Heart right ventricle (tissue), 16 donors: Measurements from ENCODE around the gene TMEM92. TPM values are rescaled to one million over a fixed set of nuclear protein-coding genes. Genes with fewer than 3 reads are reported as not detected.

ENCODE experiments used
- ATAC-seq, 8 donors: fragments of 200-7000 bp; cut with Tn5 transposase; one replicate each; pipeline ENCODE4 v1.9.1; 2020; ENCODE audit warnings: mild to moderate bottlenecking in 8 of 8, moderate library complexity in 8 of 8, moderate number of reproducible peaks in 1 of 8
- DNase-seq, 2 donors: peaks; one replicate each; pipeline ENCODE4 v3.0.0-alpha.2; 2020
- H3K27ac ChIP-seq, 10 donors: fragments of 200-600 bp; sonication (generic) in 2 of 10; one replicate each; pipeline versions ENCODE4 v1.5.0 to v1.8.0; 2020 to 2022; ENCODE audit warnings: mild to moderate bottlenecking in 3 of 10
- H3K27me3 ChIP-seq, 7 donors: fragments of 200-600 bp; one replicate each; pipeline ENCODE4 v1.8.0; 2021 to 2022; ENCODE audit warnings: mild to moderate bottlenecking in 2 of 7
- H3K36me3 ChIP-seq, 9 donors: fragments of 200-600 bp; sonication (generic) in 1 of 9; one replicate each; pipeline versions ENCODE4 v1.5.0 to v1.8.0; 2020 to 2022; ENCODE audit warnings: mild to moderate bottlenecking in 2 of 9
- H3K4me1 ChIP-seq, 9 donors: fragments of 200-600 bp; sonication (generic) in 1 of 9; one replicate each; pipeline versions ENCODE4 v1.5.0 to v1.8.0; 2020 to 2022; ENCODE audit warnings: mild to moderate bottlenecking in 4 of 9
- H3K4me3 ChIP-seq, 10 donors: fragments of 200-600 bp; sonication (generic) in 2 of 10; one replicate each; pipeline versions ENCODE4 v1.5.0 to v1.8.0; 2020 to 2022; ENCODE audit warnings: mild to moderate bottlenecking in 7 of 10, moderate library complexity in 2 of 10
- H3K9me3 ChIP-seq, 11 donors: fragments of 200-600 bp in 10 of 11; sonication (generic) in 2 of 11; one replicate each; pipeline versions ENCODE4 v1.5.0 to v1.8.0; 2013 to 2022; ENCODE audit warnings: mild to moderate bottlenecking in 2 of 11, control low read depth in 1 of 11, moderate library complexity in 1 of 11
- WGBS, 2 donors: extraction: QIAGEN DNeasy Blood & Tissue Kit; methylation state at CpG; one replicate each; pipeline ENCODE4 v1.1.7; 2013; ENCODE audit warnings: inconsistent platforms in 1 of 2; 5-methylcytosine and 5-hydroxymethylcytosine counted together
- intact Hi-C, 10 donors: fragments of 100-400 bp; cut with DNase I; formaldehyde crosslinking; loops; one replicate each; pipeline versions ENCODE4 v1.11.1 to v1.14.2; 2022
- polyA plus RNA-seq, 2 donors: library from polyadenylated mRNA; stranded (reverse); fragments of 200-250 nt; gene quantifications; one replicate each; pipeline ENCODE4 v1.2.3, GENCODE V29; 2013
- total RNA-seq, 10 donors: library from RNA; stranded (reverse); fragmentation: NEBNext Ultra II Directional in 3 of 10; extraction: Animal tissue kit (Norgen Biotek cat#: 25700) in 3 of 10; gene quantifications; one replicate each; pipeline versions ENCODE4 v1.2.1 to v1.2.4, GENCODE V29; 2021 to 2023
- TF ChIP-seq, protein P1 (sequence below), 9 donors: fragments of 200-600 bp; sonication (generic) in 2 of 9; IDR thresholded peaks; one replicate each; pipeline versions ENCODE4 v1.5.0 to v1.8.0; 2021 to 2022; ENCODE audit warnings: antibody characterized with exemption in 9 of 9, mild to moderate bottlenecking in 5 of 9, moderate library complexity in 1 of 9
- donor health status: Arrhythmogenic right ventricular cardiomyopathy.
- donor health status: ischemic (EF 13 %, LVEDD 7.1; RV severe dilation, severe dysfunction).
- donor health status: healthy with polysubstance abuse.
- donor health status: DM: no; HTN: yes; CAD: no.
- donor health status: DM: no; HTN: no; CAD: no.
- donor health status: ischemic (EF 25% LVEDD 6.9; RV normal size, moderate dysfunction).
- donor health status: ischemic (EF 25% LVEDD 5.7; RV mildly dilated, moderate dysfunction).
- donor health status: healthy.
- donor health status: DM: yes; HTN: yes; CAD: no.
- donor health status: Ischemic cardiomyopathy.
- donor health status: ischemic (EF 35%, LVEDD 5.7; RV mildly dilated, moderate dysfunction).
- donor health status: nonischemic (EF 11% LVEDD 7.7; RV severe dilation, severe dysfunction).
- donor health status: DM: yes; HTN: yes; CAD: no.
- donor health status: PGD.
- donor health status: ischemic (EF 29% LVEDD 5.4; RV normal size, mild dysfunction).
- donor health status: nonischemic (EF 23%, LVEDD 6.1; RV moderate dilation, normal function).

The TMEM92 gene
- total and polyA plus RNA-seq, 12 donors = 0.04 TPM; not detected in 11

DNA sequence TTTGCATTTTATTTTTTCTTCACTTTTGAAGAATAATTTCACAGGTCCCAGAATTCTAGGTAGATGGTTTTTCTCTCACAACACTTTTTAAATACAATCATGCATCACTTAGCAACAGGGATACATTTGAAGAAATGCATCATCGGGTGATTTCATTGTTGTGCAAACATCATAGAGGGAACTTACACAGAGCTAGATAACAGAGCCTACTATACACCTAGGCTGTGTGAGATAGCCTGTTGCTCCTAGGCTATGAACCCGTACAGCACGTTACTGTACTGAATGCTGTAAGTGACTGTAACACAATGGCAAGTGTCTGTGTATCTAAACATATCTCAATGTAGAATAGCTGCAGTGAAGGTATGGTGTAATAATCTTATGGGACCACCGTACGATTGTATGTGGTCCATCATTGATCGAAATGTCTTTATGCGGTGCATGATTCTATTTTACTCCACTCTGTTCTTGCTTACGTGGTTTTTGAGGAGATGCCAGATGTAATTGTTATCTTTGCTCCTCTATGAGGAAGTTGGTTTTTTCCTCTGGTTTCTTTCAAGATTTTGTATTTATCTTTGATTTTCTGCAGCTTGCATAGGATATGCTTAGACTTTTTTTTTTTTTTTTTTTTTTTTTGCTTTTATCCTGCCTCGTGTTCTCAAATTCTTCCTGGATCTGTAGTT is 35.5 kb upstream of the TMEM92 start:
- peaks cover 0 to 16% (median under 1%) of the 10 kb centered on the region in 7 donors for H3K27me3 ChIP-seq
- no peak overlapping the region for H3K4me3 ChIP-seq
- ATAC-seq (no peak), DNase-seq (no peak)
- intact Hi-C loops = no loop called here
- no peak overlapping the region for H3K27ac ChIP-seq
- TF ChIP-seq, protein P1, sequence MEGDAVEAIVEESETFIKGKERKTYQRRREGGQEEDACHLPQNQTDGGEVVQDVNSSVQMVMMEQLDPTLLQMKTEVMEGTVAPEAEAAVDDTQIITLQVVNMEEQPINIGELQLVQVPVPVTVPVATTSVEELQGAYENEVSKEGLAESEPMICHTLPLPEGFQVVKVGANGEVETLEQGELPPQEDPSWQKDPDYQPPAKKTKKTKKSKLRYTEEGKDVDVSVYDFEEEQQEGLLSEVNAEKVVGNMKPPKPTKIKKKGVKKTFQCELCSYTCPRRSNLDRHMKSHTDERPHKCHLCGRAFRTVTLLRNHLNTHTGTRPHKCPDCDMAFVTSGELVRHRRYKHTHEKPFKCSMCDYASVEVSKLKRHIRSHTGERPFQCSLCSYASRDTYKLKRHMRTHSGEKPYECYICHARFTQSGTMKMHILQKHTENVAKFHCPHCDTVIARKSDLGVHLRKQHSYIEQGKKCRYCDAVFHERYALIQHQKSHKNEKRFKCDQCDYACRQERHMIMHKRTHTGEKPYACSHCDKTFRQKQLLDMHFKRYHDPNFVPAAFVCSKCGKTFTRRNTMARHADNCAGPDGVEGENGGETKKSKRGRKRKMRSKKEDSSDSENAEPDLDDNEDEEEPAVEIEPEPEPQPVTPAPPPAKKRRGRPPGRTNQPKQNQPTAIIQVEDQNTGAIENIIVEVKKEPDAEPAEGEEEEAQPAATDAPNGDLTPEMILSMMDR (IDR thresholded peaks at IDR 0.05) = no peak
- peaks cover 0 to 12% (median 0%) of the 10 kb centered on the region in 11 donors for H3K9me3 ChIP-seq
- H3K36me3 ChIP-seq = no peaks in the 10 kb centered on the region
- 45 to 53% methylated on average over 9 of the region's 9 CpGs for WGBS, 2 donors
- H3K4me1 ChIP-seq = peaks cover 0 to 21% (median 5%) of the 10 kb centered on the region in 9 donors

DNA sequence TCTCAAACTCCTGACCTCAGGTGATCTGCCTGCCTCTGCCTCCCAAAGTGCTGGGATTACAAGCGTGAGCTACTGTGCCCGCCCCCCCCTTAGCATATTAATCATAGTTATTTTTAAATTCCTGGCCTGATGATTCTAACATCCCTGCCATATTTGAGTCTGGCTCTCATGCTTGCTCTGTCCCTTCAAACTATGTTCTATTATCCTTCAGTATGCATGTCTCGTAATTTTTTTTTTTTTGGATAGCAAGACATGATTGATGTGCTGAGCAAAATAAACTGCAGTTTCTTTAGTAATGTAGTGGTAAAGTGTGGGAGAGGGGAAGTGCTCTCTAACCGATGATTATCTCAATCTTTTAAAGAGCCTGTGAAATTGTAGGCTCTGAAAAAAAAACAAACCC is 34.3 kb upstream of the TMEM92 start:
- TF ChIP-seq, protein P1 (IDR thresholded peaks at IDR 0.05) = no peak
- Histone ChIP-seq H3K9me3 (peaks cover 0 to 2% (median 0%) of the 10 kb centered on the region in 11 donors), H3K4me1 (peaks cover 0 to 21% (median 5%) of the 10 kb centered on the region in 9 donors), H3K27me3 (peaks cover 0 to 12% (median 0%) of the 10 kb centered on the region in 7 donors), H3K36me3 (no peaks in the 10 kb centered on the region), H3K27ac (peak overlapping the region in 5 of 10 donors; percentile 0 to 51 (median 16)), H3K4me3 (no peak overlapping the region)
- ATAC-seq = peak; percentile 49 to 94 (median 77)
- 25 to 39% methylated on average over 4 of the region's 4 CpGs for WGBS, 2 donors
- intact Hi-C loops = no loop called here
- peak in 1 of 2 donors; percentile 36 for DNase-seq

DNA sequence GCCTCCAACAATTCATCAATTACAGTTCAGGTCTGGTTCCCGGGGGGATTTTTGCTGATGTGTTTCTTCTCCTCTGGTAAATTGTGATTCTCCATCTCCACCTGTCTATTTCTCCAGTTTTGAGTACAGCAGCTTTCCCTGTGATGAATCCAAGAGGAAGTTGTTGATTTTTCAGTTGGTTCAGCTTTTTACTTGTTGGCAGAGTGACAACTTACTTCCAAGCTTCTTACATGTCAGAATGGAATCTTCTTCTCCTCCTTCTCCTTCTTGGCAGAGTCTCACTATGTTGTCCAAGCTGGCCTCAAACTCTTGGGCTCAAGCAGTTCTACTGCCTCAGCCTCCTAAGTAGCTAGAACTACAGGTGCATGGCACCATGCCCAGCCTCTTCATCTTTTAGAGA is 33.4 kb upstream of the TMEM92 start:
- DNase-seq = no peak
- WGBS, 2 donors = 95 to 97% methylated on average over 1 of the region's 1 CpG
- H3K36me3 ChIP-seq = no peaks in the 10 kb centered on the region
- TF ChIP-seq, protein P1 (IDR thresholded peaks at IDR 0.05) = no peak
- H3K4me3 ChIP-seq = no peak overlapping the region
- no peak overlapping the region for H3K27ac ChIP-seq
- intact Hi-C loops = no loop called here
- ATAC-seq = no peak
- no peaks in the 10 kb centered on the region for H3K9me3 ChIP-seq
- peaks cover 0 to 21% (median 5%) of the 10 kb centered on the region in 9 donors for H3K4me1 ChIP-seq
- peaks cover 0 to 12% (median 0%) of the 10 kb centered on the region in 7 donors for H3K27me3 ChIP-seq

DNA sequence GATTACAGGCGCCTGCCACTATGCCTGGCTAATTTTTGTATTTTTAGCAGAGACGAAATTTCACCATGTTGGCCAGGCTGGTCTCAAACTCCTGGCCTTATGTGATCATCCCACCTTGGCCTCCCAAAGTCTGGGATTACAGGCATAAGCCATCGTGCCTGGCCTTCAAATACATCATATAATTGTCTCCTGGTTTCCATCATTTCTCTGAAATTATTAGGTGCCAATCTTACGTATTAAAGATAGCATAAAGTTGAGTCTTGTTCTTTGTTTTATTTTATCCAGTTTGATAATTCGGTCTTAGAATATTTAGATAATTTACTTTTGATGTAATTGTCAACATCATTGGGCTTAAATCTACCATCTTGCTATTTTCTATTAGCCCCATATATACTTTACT is 32.8 kb upstream of the TMEM92 start:
- 82 to 93% methylated on average over 5 of the region's 5 CpGs for WGBS, 2 donors
- TF ChIP-seq, protein P1 (IDR thresholded peaks at IDR 0.05) = no peak

More for the DNA sequence above, 32.8 kb upstream of the TMEM92 start:
- Histone ChIP-seq H3K4me1 (peaks cover 0 to 21% (median 5%) of the 10 kb centered on the region in 9 donors), H3K27me3 (peaks cover 0 to 7% (median 0%) of the 10 kb centered on the region in 7 donors), H3K27ac (no peak overlapping the region), H3K9me3 (no peaks in the 10 kb centered on the region), H3K4me3 (no peak overlapping the region), H3K36me3 (no peaks in the 10 kb centered on the region)
- intact Hi-C loops = no loop called here
- ATAC-seq (no peak), DNase-seq (no peak)
